Renal cortical epithelial cell (primary cell): ENCODE results near the gene EML4. TPM values are rescaled to one million over a fixed set of nuclear protein-coding genes. Genes with fewer than 3 reads are reported as not detected.

Source experiments
- DNase-seq: peaks from one replicate; pipeline ENCODE4 v3.0.0-alpha.2; 2011; ENCODE audit warnings: low read depth
- total RNA-seq: library from RNA; depleted of rRNA; stranded (reverse); fragments of >200 nt; gene quantifications from 2 replicates; pipeline ENCODE4 v1.2.3, GENCODE V29; 2014

Gene EML4
- total RNA-seq, 1 donor from 2014 or later: 45.6 TPM

GRCh38 chr2:42307180-42307579, 138.0 kb downstream of the EML4 start:
- no peak for DNase-seq

- no peak for DNase-seq
Observed at GRCh38 chr2:42309366-42309765, 140.2 kb downstream of the EML4 start.

GRCh38 chr2:42310007-42310515, 140.9 kb downstream of the EML4 start:
- DNase-seq: no peak

GRCh38 chr2:42312106-42312505, 143.0 kb downstream of the EML4 start:
- no peak for DNase-seq

GRCh38 chr2:42314892-42315468, 145.8 kb downstream of the EML4 start:
- peak; percentile 87 for DNase-seq

- DNase-seq: no peak
Observed at GRCh38 chr2:42315844-42316470, 146.8 kb downstream of the EML4 start.

- DNase-seq: no peak
Observed at GRCh38 chr2:42316910-42317309, 147.8 kb downstream of the EML4 start.

- DNase-seq: no peak
Observed at GRCh38 chr2:42317486-42317885, 148.3 kb downstream of the EML4 start.

- no peak for DNase-seq
Observed at GRCh38 chr2:42317945-42318344, 148.8 kb downstream of the EML4 start.

- no peak for DNase-seq
Observed at GRCh38 chr2:42319265-42319664, 150.1 kb downstream of the EML4 start.

- no peak for DNase-seq
Observed at GRCh38 chr2:42321452-42322064, 152.4 kb downstream of the EML4 start.

GRCh38 chr2:42324244-42324643, 155.1 kb downstream of the EML4 start:
- DNase-seq: no peak

- no peak for DNase-seq
Observed at GRCh38 chr2:42324949-42325348, 155.8 kb downstream of the EML4 start.

GRCh38 chr2:42325609-42326008, 156.5 kb downstream of the EML4 start:
- no peak for DNase-seq

GRCh38 chr2:42327125-42327524, 158.0 kb downstream of the EML4 start:
- DNase-seq: no peak

- DNase-seq: peak; percentile 60
Observed at GRCh38 chr2:42328148-42328833, 159.1 kb downstream of the EML4 start.

- DNase-seq: no peak
Observed at GRCh38 chr2:42328923-42329322, 159.8 kb downstream of the EML4 start.

- no peak for DNase-seq
Observed at GRCh38 chr2:42329736-42330135, 160.6 kb downstream of the EML4 start.

GRCh38 chr2:42331569-42332284, 162.6 kb downstream of the EML4 start:
- no peak for DNase-seq

GRCh38 chr2:42332575-42332974, 163.4 kb downstream of the EML4 start:
- no peak for DNase-seq

- no peak for DNase-seq
Observed at GRCh38 chr2:42333579-42333978, 164.4 kb downstream of the EML4 start.

- no peak for DNase-seq
Observed at GRCh38 chr2:42334220-42334619, 165.1 kb downstream of the EML4 start.
